GM21528 (cell line): ENCODE data around the gene TCN2.
"Not testable (repeated sequence)": the region's sequence is repeated elsewhere in the genome, so short reads cannot be mapped to it uniquely, and the experiment has no call there.

Source experiments
- ATAC-seq: cut with Tn5 transposase; IDR thresholded peaks from one replicate; pipeline ENCODE4 v1.9.1; 2021; ENCODE audit warnings: mild to moderate bottlenecking, moderate library complexity; ENCODE audit not compliant: unreplicated experiment, low FRiP score

TCN2 gene

GRCh38 chr22:30575859-30576258 is 31.1 kb upstream of the TCN2 start:
- ATAC-seq = no peak

- no peak for ATAC-seq
These were observed 28.5 kb upstream of the TCN2 start for GRCh38 chr22:30578481-30578880.

DNA sequence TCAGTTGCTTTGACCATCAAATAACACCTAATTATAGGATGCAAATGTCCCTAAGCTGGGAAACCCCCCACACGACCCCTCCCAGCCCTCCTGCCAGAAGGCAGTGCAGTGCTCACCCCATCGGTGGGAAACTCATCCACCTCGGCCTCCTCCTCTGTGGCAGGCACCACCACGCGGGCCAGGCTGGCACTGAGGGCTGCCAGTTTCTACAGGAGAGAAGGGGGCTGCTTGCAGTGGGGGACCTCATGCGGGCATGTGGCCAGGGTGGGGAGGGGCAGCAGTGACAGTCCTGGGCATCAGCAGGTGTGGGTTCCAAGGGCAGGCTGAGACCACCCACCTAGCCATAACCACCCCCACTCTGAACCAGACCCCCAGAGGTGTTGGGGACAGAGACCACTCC is 26.1 kb upstream of the TCN2 start:
- no peak for ATAC-seq

- no peak for ATAC-seq
These were observed 24.9 kb upstream of the TCN2 start for GRCh38 chr22:30582051-30582450.

GRCh38 chr22:30582788-30583545 is 24.0 kb upstream of the TCN2 start:
- no peak for ATAC-seq

DNA sequence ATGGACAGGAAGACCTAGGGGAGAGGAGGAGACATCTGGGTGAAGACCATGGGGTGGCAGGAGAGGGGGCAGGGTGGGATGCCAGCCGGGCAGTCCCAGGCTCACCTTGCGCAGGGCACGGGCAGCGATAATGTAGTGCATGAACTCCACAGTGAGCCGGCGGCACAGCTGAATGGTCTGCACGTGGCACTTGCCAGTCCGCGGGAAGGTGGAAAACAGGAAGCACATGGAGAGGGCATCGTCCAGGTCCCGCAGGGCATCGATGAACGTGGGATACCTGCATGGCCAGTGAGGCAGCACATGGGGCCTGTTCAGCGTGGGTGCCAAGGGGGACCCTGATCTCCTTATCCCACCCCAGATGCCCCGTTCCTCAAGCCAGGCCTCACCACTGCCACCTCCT is 22.5 kb upstream of the TCN2 start:
- ATAC-seq = no peak

GRCh38 chr22:30586414-30586813 is 20.6 kb upstream of the TCN2 start:
- ATAC-seq = no peak

- ATAC-seq = no peak
These were observed 15.8 kb upstream of the TCN2 start for GRCh38 chr22:30591191-30591587.

GRCh38 chr22:30591588-30592359 is 15.2 kb upstream of the TCN2 start, which contains the start of gene PES1:
TSS of gene PES1 (minus strand) at chr22:30591910. CDS start at chr22:30591833, 77 bp downstream.
- ATAC-seq = peak; percentile 90

DNA sequence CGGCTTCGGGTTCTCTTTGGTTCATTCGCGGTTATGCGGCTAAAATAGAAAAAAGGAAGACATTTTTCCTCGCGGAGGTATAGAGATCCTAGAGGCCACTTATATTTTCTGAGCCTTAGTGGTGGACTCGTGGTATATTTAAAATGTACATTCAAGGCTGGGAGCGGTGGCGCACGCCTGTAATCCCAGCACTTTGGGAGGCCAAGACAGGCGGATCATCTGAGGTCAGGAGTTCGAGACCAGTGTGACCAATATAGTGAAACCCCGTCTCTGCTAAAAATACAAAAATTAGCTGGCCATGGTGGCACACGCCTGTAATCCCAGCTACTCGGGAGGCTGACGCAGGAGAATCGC is 14.6 kb upstream of the TCN2 start:
- not testable (repeated sequence) for ATAC-seq

GRCh38 chr22:30596199-30596598 is 10.8 kb upstream of the TCN2 start:
- ATAC-seq = no peak

DNA sequence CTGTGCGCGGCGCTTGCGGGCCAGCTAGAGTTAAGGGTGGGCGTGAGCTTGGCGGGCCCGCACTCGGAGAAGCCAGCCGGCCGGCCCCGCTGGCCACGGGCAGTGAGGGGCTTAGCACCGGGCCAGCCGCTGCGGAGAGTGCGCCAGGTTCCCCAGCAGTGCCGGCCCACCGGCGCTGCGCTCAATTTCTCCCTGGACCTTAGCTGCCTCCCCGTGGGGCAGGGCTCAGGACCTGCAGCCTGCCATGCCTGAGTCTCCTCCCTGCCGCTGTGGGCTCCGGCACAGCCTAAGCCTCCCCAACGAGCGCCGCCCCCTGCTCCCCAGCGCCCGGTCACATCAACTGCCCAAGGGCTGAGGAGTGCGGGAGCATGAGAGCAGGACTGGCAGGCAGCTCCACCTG is 10.1 kb upstream of the TCN2 start:
- ATAC-seq = no peak

- ATAC-seq = no peak
These were observed 8.0 kb upstream of the TCN2 start for GRCh38 chr22:30598986-30599385.

DNA sequence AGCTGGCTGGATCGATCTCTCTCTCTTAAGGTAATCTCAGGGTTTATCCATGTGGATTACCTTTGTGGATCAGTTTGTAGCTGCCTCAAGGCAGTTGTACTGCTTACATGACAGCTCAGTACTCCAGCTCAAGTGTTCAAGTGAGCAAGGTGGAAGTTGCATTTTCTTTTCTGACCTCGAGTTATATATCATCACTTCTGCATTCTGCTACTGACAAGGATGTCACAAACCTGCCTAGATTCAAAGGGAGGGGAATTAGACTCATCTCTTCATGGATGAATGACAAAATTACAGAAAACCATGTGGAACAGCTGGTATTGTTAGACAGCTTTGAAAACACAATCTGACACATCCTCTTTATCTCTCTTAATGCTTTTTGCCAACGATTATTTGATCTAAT is 6.1 kb upstream of the TCN2 start:
- no peak for ATAC-seq

GRCh38 chr22:30601464-30601863 is 5.5 kb upstream of the TCN2 start:
- no peak for ATAC-seq

- ATAC-seq = no peak
These were observed 4.9 kb upstream of the TCN2 start for GRCh38 chr22:30602049-30602448.

- no peak for ATAC-seq
These were observed 3.2 kb upstream of the TCN2 start for GRCh38 chr22:30603801-30604200.

- no peak for ATAC-seq
These were observed 2.3 kb upstream of the TCN2 start for GRCh38 chr22:30604723-30605122.

DNA sequence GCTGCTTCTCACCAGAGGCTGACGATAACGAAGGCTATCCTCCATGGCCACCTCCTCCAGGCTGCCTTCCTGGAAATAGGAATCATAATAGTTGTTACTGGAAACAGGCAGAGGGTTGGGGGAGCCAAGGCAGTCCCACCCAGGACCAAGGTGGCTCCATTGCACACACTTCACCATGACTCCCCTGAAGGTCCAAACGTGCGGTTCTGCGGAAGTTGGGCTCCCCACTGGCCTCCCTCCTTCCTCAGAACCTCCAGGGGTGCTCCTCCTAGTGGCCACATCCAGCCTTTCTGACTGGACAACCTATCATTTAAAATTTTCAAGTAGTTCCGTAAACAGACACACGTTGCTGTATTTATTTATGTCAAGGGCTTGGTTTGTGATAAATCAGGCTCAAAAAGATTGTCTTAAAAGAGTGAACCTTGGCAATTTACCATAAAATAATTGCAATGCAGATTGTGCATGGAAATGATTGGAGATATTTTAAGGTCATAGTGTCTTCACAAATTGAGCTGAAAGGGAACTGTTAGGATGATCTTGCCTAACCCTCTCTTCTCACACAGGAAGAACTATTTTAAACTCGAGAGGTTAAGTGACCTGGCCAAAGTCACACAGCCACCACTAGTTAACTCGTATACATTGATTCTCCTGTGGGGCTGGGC is 1.4 kb upstream of the TCN2 start:
- ATAC-seq = no peak

DNA sequence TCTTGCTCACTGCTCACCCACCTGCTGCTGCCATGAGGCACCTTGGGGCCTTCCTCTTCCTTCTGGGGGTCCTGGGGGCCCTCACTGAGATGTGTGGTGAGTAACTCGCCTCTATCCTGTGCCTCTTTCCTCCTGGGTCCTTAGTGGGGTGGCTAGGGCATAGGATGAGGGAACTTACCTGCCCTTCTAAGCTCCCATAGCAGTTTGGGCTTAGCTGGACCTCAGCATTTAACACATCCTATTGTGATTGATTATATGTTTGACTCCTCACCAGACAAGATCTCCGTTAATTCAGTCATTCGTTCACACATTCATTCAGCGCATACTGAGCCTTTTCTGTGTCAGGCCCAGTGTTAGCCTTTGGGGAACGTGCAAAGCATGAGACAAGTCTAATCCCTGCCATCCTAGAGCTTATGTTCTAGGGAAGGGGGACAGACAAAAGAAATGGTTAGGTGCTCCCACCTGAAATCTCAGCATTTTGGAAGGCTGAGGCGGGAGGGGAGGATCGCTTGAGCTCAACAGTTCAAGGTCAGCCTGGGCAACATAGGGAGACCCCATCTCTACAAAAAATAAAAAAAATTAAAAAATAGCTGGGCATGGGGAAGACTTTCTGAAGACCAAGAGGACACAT is 441 bp downstream of the TCN2 start:
- ATAC-seq = no peak

DNA sequence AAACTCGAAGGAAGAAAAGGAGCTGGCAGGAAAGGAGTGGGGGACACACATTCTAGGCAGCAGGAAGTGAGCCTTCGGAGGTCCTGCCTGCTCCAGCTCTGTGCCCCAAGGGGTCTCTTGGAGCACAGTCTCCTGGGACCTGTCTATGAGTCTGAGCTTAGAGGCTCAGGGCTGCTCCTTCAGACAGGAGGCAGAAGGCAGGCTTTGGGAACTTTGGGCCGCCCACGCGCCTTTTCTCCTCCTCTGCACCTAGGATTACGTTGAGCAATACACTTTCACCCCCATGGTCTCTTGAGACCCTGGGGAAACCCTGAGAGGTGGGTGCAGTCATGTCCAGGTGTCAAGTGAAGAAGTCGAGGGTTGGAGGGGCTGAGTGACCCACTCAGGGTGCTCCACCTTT is 965 bp downstream of the TCN2 start:
- ATAC-seq = no peak
